ENCODE data around the gene IQCF2.
"Not testable (repeated sequence)": the region's sequence is repeated elsewhere in the genome, so short reads cannot be mapped to it uniquely, and the experiment has no call there.

The IQCF2 gene

GRCh38 chr3:51886447-51886846 is 25.0 kb downstream of the IQCF2 start:
- DNase-seq, result no peak

GRCh38 chr3:51887620-51888019 is 26.2 kb downstream of the IQCF2 start:
- no peak for DNase-seq

- no peak for DNase-seq
These were observed 27.2 kb downstream of the IQCF2 start for GRCh38 chr3:51888463-51889105.

- no peak for DNase-seq
These were observed 30.0 kb downstream of the IQCF2 start for GRCh38 chr3:51891242-51892039.

- DNase-seq, result no peak
These were observed 33.0 kb downstream of the IQCF2 start for GRCh38 chr3:51894391-51894790.

- no peak for DNase-seq
These were observed 33.5 kb downstream of the IQCF2 start for GRCh38 chr3:51894939-51895338.

- DNase-seq, result no peak
These were observed 35.3 kb downstream of the IQCF2 start for GRCh38 chr3:51896607-51897305.

GRCh38 chr3:51897391-51897790 is 36.0 kb downstream of the IQCF2 start:
- no peak for DNase-seq

GRCh38 chr3:51900043-51900442 is 38.6 kb downstream of the IQCF2 start:
- not testable (repeated sequence) for DNase-seq

- not testable (repeated sequence) for DNase-seq
These were observed 40.9 kb downstream of the IQCF2 start for GRCh38 chr3:51902361-51902760.

GRCh38 chr3:51904034-51904823 is 42.8 kb downstream of the IQCF2 start:
- no peak for DNase-seq

- DNase-seq, result no peak
These were observed 46.6 kb downstream of the IQCF2 start for GRCh38 chr3:51908026-51908425.
